ENCODE data around the gene EPM2A. TPM values are rescaled to one million over a fixed set of nuclear protein-coding genes. Genes with fewer than 3 reads are reported as not detected.

EPM2A gene
- total RNA-seq, 1 donor from 2014 or later: 21.9 TPM

GRCh38 chr6:145609521-145609920, 125.8 kb downstream of the EPM2A start:
- DNase-seq: no peak
- TF ChIP-seq, protein P1, sequence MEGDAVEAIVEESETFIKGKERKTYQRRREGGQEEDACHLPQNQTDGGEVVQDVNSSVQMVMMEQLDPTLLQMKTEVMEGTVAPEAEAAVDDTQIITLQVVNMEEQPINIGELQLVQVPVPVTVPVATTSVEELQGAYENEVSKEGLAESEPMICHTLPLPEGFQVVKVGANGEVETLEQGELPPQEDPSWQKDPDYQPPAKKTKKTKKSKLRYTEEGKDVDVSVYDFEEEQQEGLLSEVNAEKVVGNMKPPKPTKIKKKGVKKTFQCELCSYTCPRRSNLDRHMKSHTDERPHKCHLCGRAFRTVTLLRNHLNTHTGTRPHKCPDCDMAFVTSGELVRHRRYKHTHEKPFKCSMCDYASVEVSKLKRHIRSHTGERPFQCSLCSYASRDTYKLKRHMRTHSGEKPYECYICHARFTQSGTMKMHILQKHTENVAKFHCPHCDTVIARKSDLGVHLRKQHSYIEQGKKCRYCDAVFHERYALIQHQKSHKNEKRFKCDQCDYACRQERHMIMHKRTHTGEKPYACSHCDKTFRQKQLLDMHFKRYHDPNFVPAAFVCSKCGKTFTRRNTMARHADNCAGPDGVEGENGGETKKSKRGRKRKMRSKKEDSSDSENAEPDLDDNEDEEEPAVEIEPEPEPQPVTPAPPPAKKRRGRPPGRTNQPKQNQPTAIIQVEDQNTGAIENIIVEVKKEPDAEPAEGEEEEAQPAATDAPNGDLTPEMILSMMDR (IDR thresholded peaks at IDR 0.05): no peak
- no peak overlapping the region for H3K27ac Mint-ChIP-seq
- H3K27me3 Mint-ChIP-seq: no peaks in the 10 kb centered on the region
- ChIA-PET POLR2A (no interaction called here), CTCF (interaction anchor here (1.5 kb wide), 1 partner anchor 24 kb away, joined by 6 read pairs; no protein-coding TSS in a partner anchor)
- intact Hi-C loops (cut with micrococcal nuclease): no loop called here
- no peaks in the 10 kb centered on the region for H3K4me1 Mint-ChIP-seq
- no peaks in the 10 kb centered on the region for H3K36me3 Mint-ChIP-seq (ENCODE audit: low read depth)
- ATAC-seq (ENCODE audit: low read depth): no peak
- no peak overlapping the region for H3K4me3 Mint-ChIP-seq
- no peaks in the 10 kb centered on the region for H3K9me3 Mint-ChIP-seq

DNA sequence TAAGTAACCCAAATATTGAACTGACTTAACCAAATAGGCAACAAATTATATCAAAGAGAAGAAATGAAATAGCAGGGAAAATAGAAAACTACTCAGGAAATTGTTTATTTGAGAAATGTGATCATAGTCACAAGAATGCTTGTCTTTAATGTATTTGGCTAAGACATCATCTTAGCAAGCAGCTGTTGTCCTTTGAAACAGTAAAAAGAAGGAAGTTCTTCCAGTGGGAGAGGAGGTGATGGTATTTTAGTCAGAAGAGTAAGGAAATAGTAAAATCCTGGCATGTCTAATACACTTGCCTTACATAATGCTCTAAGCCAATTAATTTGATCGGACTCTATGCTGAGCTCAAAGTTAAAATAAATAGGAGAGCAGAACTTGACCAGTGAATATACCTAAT, 126.5 kb downstream of the EPM2A start:
- no peak overlapping the region for H3K4me3 Mint-ChIP-seq
- CTCF ChIA-PET: interaction anchor here (1.5 kb wide), 1 partner anchor 25 kb away, joined by 6 read pairs; no protein-coding TSS in a partner anchor
- TF ChIP-seq, protein P1 (IDR thresholded peaks at IDR 0.05): no peak
- POLR2A ChIA-PET: no interaction called here
- H3K4me1 Mint-ChIP-seq: no peaks in the 10 kb centered on the region
- H3K27ac Mint-ChIP-seq: no peak overlapping the region
- intact Hi-C loops (cut with micrococcal nuclease): no loop called here
- H3K9me3 Mint-ChIP-seq: no peaks in the 10 kb centered on the region
- DNase-seq (no peak), ATAC-seq (ENCODE audit: low read depth) (no peak)
- H3K36me3 Mint-ChIP-seq (ENCODE audit: low read depth): no peaks in the 10 kb centered on the region
- no peaks in the 10 kb centered on the region for H3K27me3 Mint-ChIP-seq

GRCh38 chr6:145603991-145604390, 131.3 kb downstream of the EPM2A start:
- ATAC-seq (ENCODE audit: low read depth): no peak
- Mint-ChIP-seq H3K9me3 (no peaks in the 10 kb centered on the region), H3K4me3 (no peak overlapping the region), H3K27me3 (no peaks in the 10 kb centered on the region), H3K36me3 (ENCODE audit: low read depth) (no peaks in the 10 kb centered on the region), H3K27ac (no peak overlapping the region), H3K4me1 (no peaks in the 10 kb centered on the region)
- ChIA-PET POLR2A (no interaction called here), CTCF (no interaction called here)
- intact Hi-C loops (cut with micrococcal nuclease): no loop called here
- TF ChIP-seq, protein P1 (IDR thresholded peaks at IDR 0.05): no peak
- no peak for DNase-seq

- TF ChIP-seq, protein P1 (IDR thresholded peaks at IDR 0.05): no peak
- CTCF ChIA-PET: no interaction called here
Observed at GRCh38 chr6:145603424-145603833, 131.9 kb downstream of the EPM2A start.

DNA sequence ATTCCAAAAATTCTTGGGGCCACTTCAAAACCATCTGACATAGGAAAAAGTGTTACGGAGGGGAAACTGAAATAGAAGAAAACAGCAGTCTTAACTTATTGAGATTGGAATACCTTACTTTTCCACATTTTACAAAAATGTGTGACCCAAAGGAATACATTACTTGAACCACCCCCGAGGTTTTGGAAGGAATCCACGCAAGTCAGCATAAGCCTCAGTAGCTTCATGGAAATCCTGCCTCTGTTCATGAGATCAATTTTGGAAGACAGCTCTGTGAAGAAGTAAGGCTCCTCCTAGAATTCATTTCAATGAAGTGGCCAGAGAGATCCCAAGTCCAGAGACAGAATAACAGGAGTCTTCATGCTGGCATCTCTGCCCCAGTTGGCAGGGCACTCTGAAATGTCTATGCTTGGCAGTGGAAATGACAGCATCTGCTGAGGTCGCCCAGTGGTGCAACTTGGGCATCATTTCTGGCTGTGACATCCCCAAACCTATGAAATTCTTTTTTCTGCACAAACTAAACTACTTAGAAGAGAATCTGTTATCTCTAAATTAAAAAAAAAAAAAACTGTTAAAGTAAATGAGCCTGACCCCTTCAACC, 132.5 kb downstream of the EPM2A start:
- Mint-ChIP-seq H3K4me1 (no peaks in the 10 kb centered on the region), H3K36me3 (ENCODE audit: low read depth) (no peaks in the 10 kb centered on the region), H3K27me3 (no peaks in the 10 kb centered on the region), H3K9me3 (peaks cover 4% of the 10 kb centered on the region), H3K27ac (no peak overlapping the region), H3K4me3 (no peak overlapping the region)
- CTCF ChIA-PET: no interaction called here
- ATAC-seq (ENCODE audit: low read depth) (no peak), DNase-seq (no peak)
- intact Hi-C loops (cut with micrococcal nuclease): no loop called here
- TF ChIP-seq, protein P1 (IDR thresholded peaks at IDR 0.05): no peak
- POLR2A ChIA-PET: no interaction called here

More at GRCh38 chr6:145603424-145603833, 131.9 kb downstream of the EPM2A start:
- no peak overlapping the region for H3K27ac Mint-ChIP-seq
- ATAC-seq (ENCODE audit: low read depth): no peak
- no peaks in the 10 kb centered on the region for H3K4me1 Mint-ChIP-seq
- H3K36me3 Mint-ChIP-seq (ENCODE audit: low read depth): no peaks in the 10 kb centered on the region
- no peak overlapping the region for H3K4me3 Mint-ChIP-seq
- H3K27me3 Mint-ChIP-seq: no peaks in the 10 kb centered on the region
- no peaks in the 10 kb centered on the region for H3K9me3 Mint-ChIP-seq
- no peak for DNase-seq
- POLR2A ChIA-PET: no interaction called here
- intact Hi-C loops (cut with micrococcal nuclease): no loop called here

Data from activated B cell treated with CpG ODN at 0.5 μM for 24 hours (primary cell).